H1 (cell line): Measurements from ENCODE around the gene IL6ST. TPM values are rescaled to one million over a fixed set of nuclear protein-coding genes. Genes with fewer than 3 reads are reported as not detected.

Source experiments
- CTCF ChIA-PET: fragments of 300-600 bp; sonication (Branson Sonifier 250); formaldehyde crosslinking; loops from one replicate; lab custom pipeline; 2021; ENCODE audit not compliant: partially characterized antibody; lab: Charles Lee
- POLR2A ChIA-PET: fragments of 300-600 bp; sonication (Branson Sonifier 250); formaldehyde crosslinking; loops from one replicate; lab custom pipeline; 2021; ENCODE audit warnings: inconsistent platforms; ENCODE audit not compliant: partially characterized antibody; lab: Charles Lee
- DNase-seq, 2 experiments: peaks; one replicate each; pipeline versions ENCODE4 v3.0.0 to v3.0.0-alpha.2; 2010 to 2022; ENCODE audit warnings: low spot score in 2 of 2, low read depth in 1 of 2, mixed read lengths in 1 of 2
- FAIRE-seq: peaks from 2 replicates; lab custom pipeline; 2011; peaks lifted over from hg19 to GRCh38; lab: Jason Lieb, UNC
- H2AFZ ChIP-seq: 2 replicates; pipeline ENCODE4 v1.8.1; 2012; ENCODE audit warnings: low read length, inconsistent platforms
- H2AK5ac ChIP-seq: 2 replicates; pipeline ENCODE4 v1.6.1; 2013; ENCODE audit warnings: low read depth, low read length
- H2BK120ac ChIP-seq: replicated peaks from 2 replicates; pipeline ENCODE3; 2013; ENCODE audit warnings: low read depth, low read length, inconsistent platforms
- H2BK12ac ChIP-seq: 2 replicates; pipeline ENCODE4 v1.6.1; 2013; ENCODE audit warnings: low read depth, low read length
- H2BK15ac ChIP-seq: 2 replicates; pipeline ENCODE4 v1.6.1; 2013; ENCODE audit warnings: low read length
- H2BK20ac ChIP-seq: 2 replicates; pipeline ENCODE4 v1.6.1; 2013; ENCODE audit warnings: low read length
- H2BK5ac ChIP-seq: 2 replicates; pipeline ENCODE4 v1.6.1; 2013; ENCODE audit warnings: low read depth, low read length
- H3K14ac ChIP-seq: 2 replicates; pipeline ENCODE4 v1.6.1; 2013; ENCODE audit warnings: inconsistent platforms; ENCODE audit not compliant: insufficient read length
- H3K18ac ChIP-seq: 2 replicates; pipeline ENCODE4 v1.6.1; 2013; ENCODE audit warnings: low read length; ENCODE audit errors: extremely low read depth
- H3K23ac ChIP-seq: 2 replicates; pipeline ENCODE4 v1.6.1; 2013; ENCODE audit warnings: inconsistent platforms; ENCODE audit not compliant: insufficient read length
- H3K23me2 ChIP-seq: 2 replicates; pipeline ENCODE4 v1.6.1; 2013; ENCODE audit warnings: low read depth, low read length
- H3K27ac ChIP-seq: 2 replicates; pipeline ENCODE4 v1.6.1; 2011; ENCODE audit warnings: low read depth, low read length, inconsistent platforms
- H3K27me3 ChIP-seq, 4 experiments: replicated peaks in 1 of 4; 1 replicate in 1 of 4; 2 replicates in 3 of 4; pipeline versions ENCODE4 v1.6.1 to v1.8.1; 2011 to 2013; ENCODE audit warnings: low read length in 3 of 4, mild to moderate bottlenecking in 3 of 4, inconsistent platforms in 2 of 4, mixed read lengths in 2 of 4, moderate library complexity in 1 of 4; ENCODE audit not compliant: control insufficient read depth in 3 of 4, insufficient read depth in 3 of 4; ENCODE audit errors: extremely low read depth in 1 of 4
- H3K36me3 ChIP-seq, 4 experiments: 2 replicates each; pipeline versions ENCODE4 v1.6.1 to v1.8.1; 2011 to 2013; ENCODE audit warnings: mild to moderate bottlenecking in 4 of 4, low read length in 3 of 4, moderate library complexity in 2 of 4, control low read depth in 1 of 4, inconsistent platforms in 1 of 4; ENCODE audit not compliant: insufficient read depth in 4 of 4, control insufficient read depth in 2 of 4
- H3K4ac ChIP-seq: replicated peaks from 2 replicates; pipeline ENCODE3; 2013; ENCODE audit warnings: low read length, low read depth, mixed read lengths, inconsistent platforms; ENCODE audit not compliant: insufficient read length
- H3K4me1 ChIP-seq, 4 experiments: replicated peaks in 1 of 4; 1 replicate in 1 of 4; 2 replicates in 3 of 4; pipeline versions ENCODE4 v1.6.1 to v1.8.1; 2011 to 2013; ENCODE audit warnings: low read length in 3 of 4, inconsistent platforms in 2 of 4, mixed read lengths in 1 of 4; ENCODE audit not compliant: insufficient read depth in 4 of 4, control insufficient read depth in 3 of 4
- H3K4me2 ChIP-seq, 2 experiments: 2 replicates each; pipeline versions ENCODE4 v1.6.1 to v1.8.1; 2011 to 2013; ENCODE audit warnings: low read depth in 2 of 2, low read length in 2 of 2, control low read depth in 1 of 2, inconsistent platforms in 1 of 2, mild to moderate bottlenecking in 1 of 2; ENCODE audit not compliant: insufficient read depth in 1 of 2
- H3K4me3 ChIP-seq, 4 experiments: fragments of 200-600, 300-600 bp in 1 of 4; sonication (generic), shearing (Covaris generic), sonication (Bioruptor Twin) in 1 of 4; 2 replicates each; pipeline versions ENCODE4 v1.5.1 to v1.8.1; 2011 to 2016; ENCODE audit warnings: low read length in 4 of 4, low read depth in 3 of 4, control low read depth in 2 of 4, inconsistent platforms in 2 of 4, mild to moderate bottlenecking in 2 of 4, mixed read lengths in 1 of 4, moderate library complexity in 1 of 4; ENCODE audit not compliant: insufficient read depth in 2 of 4; ENCODE audit errors: extremely low read depth in 1 of 4
- H3K56ac ChIP-seq: replicated peaks from 2 replicates; pipeline ENCODE3; 2013; ENCODE audit warnings: low read depth, mild to moderate bottlenecking, mixed read lengths, low read length, inconsistent platforms; ENCODE audit not compliant: insufficient read length
- H3K79me1 ChIP-seq: 2 replicates; pipeline ENCODE4 v1.6.1; 2013; ENCODE audit warnings: low read depth, low read length, control low read depth
- H3K79me2 ChIP-seq, 2 experiments: 2 replicates each; pipeline versions ENCODE4 v1.6.1 to v1.8.1; 2012 to 2013; ENCODE audit warnings: low read length in 2 of 2, mild to moderate bottlenecking in 2 of 2, inconsistent platforms in 1 of 2; ENCODE audit not compliant: insufficient read depth in 2 of 2, control insufficient read depth in 1 of 2
- H3K9ac ChIP-seq, 4 experiments: replicated peaks in 1 of 4; 1 replicate in 1 of 4; 2 replicates in 3 of 4; pipeline versions ENCODE4 v1.6.1 to v1.8.1; 2011 to 2013; ENCODE audit warnings: low read depth in 3 of 4, low read length in 3 of 4, control low read depth in 2 of 4, mild to moderate bottlenecking in 2 of 4, moderate library complexity in 2 of 4, inconsistent platforms in 1 of 4; ENCODE audit errors: extremely low read depth in 1 of 4
- H3K9me3 ChIP-seq, 2 experiments: 2 replicates each; pipeline versions ENCODE4 v1.6.1 to v1.8.1; 2012 to 2013; ENCODE audit warnings: mild to moderate bottlenecking in 2 of 2, moderate library complexity in 2 of 2, control low read depth in 1 of 2, inconsistent platforms in 1 of 2, low read depth in 1 of 2, low read length in 1 of 2, mixed read lengths in 1 of 2; ENCODE audit not compliant: insufficient read depth in 2 of 2
- H4K20me1 ChIP-seq, 2 experiments: replicated peaks in 1 of 2; 2 replicates each; pipeline versions ENCODE3 to v1.8.1; 2011 to 2013; ENCODE audit warnings: inconsistent platforms in 2 of 2, low read length in 2 of 2, mild to moderate bottlenecking in 1 of 2; ENCODE audit not compliant: insufficient read depth in 2 of 2, control insufficient read depth in 1 of 2
- H4K5ac ChIP-seq: 2 replicates; pipeline ENCODE4 v1.6.1; 2013; ENCODE audit warnings: low read length, low read depth, mixed read lengths, inconsistent platforms; ENCODE audit not compliant: insufficient read length
- H4K8ac ChIP-seq: 2 replicates; pipeline ENCODE4 v1.8.0; 2013; ENCODE audit warnings: mild to moderate bottlenecking, moderate library complexity, low read length, inconsistent platforms; ENCODE audit not compliant: insufficient read depth; ENCODE audit errors: extremely low read depth
- H4K91ac ChIP-seq: replicated peaks from 2 replicates; pipeline ENCODE3; 2013; ENCODE audit warnings: low read length, mixed read lengths, inconsistent platforms; ENCODE audit not compliant: insufficient read length
- CBX8 ChIP-seq: fragments of 300-800, 300-1000 bp; sonication (generic); IDR thresholded peaks from 2 replicates; pipeline ENCODE4 v1.7.1; 2016; ENCODE audit warnings: low read depth, low read length, borderline replicate concordance
- EZH2 ChIP-seq: fragments of 200-600 bp; sonication (generic); IDR thresholded peaks from 2 replicates; pipeline ENCODE4 v1.7.1; 2012; ENCODE audit warnings: low read depth, mild to moderate bottlenecking, moderate library complexity, low read length, inconsistent platforms; ENCODE audit not compliant: severe bottlenecking
- MAFK ChIP-seq: IDR thresholded peaks from 2 replicates; pipeline ENCODE4 v1.6.1; 2012; ENCODE audit warnings: low read depth, mild to moderate bottlenecking, improper control_type of control experiment, low read length
- POLR2A ChIP-seq, 2 experiments: IDR thresholded peaks; 1 replicate in 1 of 2; 2 replicates in 1 of 2; pipeline ENCODE4 v1.6.1; 2011; ENCODE audit warnings: low read depth in 2 of 2, low read length in 2 of 2, mild to moderate bottlenecking in 2 of 2; ENCODE audit errors: control extremely low read depth in 1 of 2
- WGBS, 2 experiments: shearing (Covaris generic) in 1 of 2; methylation state at CpG; one replicate each; pipeline versions ENCODE4 v1.1.6 to v1.1.7; 2013 to 2015; ENCODE audit warnings: low lambda C conversion rate in 2 of 2, mixed read lengths in 2 of 2, inconsistent platforms in 1 of 2, low coverage in 1 of 2, missing lambda C conversion rate in 1 of 2; ENCODE audit not compliant: insufficient replicate concordance in 2 of 2, insufficient coverage in 1 of 2, insufficient read length in 1 of 2; ENCODE audit errors: extremely low coverage in 1 of 2, missing lambda C conversion rate in 1 of 2; 5-methylcytosine and 5-hydroxymethylcytosine counted together
- polyA plus RNA-seq, 7 experiments: library from polyadenylated mRNA; depleted of rRNA in 3 of 7; stranded (reverse) in 5 of 7; unstranded in 2 of 7; fragments of >200 nt in 5 of 7; fragments of 200-250 nt in 2 of 7; gene quantifications; 1 replicate in 5 of 7; 2 replicates in 1 of 7; 4 replicates in 1 of 7; pipeline versions ENCODE4 v1.2.1 to v1.2.3, GENCODE V29; 2011 to 2013; ENCODE audit warnings: missing spikeins in 2 of 7, mixed read lengths in 2 of 7
- total RNA-seq: library from RNA; stranded (reverse); fragmentation: NEBNext Ultra II Directional; extraction: Animal tissue kit (Norgen Biotek cat#: 25700); gene quantifications from 2 replicates; pipeline ENCODE4 v1.2.1, GENCODE V29; 2021
- TF ChIP-seq, protein P1 (sequence below): IDR thresholded peaks from 2 replicates; pipeline ENCODE4 v1.6.1; 2011; ENCODE audit warnings: low read depth, mild to moderate bottlenecking, low read length; ENCODE audit not compliant: insufficient read depth

The IL6ST gene
- total and polyA plus RNA-seq, 2 of the 8 experiments (the other 6 are each of a cell fraction or from before 2014, with no cell fraction given), result 1.4 to 11.1 TPM

DNA sequence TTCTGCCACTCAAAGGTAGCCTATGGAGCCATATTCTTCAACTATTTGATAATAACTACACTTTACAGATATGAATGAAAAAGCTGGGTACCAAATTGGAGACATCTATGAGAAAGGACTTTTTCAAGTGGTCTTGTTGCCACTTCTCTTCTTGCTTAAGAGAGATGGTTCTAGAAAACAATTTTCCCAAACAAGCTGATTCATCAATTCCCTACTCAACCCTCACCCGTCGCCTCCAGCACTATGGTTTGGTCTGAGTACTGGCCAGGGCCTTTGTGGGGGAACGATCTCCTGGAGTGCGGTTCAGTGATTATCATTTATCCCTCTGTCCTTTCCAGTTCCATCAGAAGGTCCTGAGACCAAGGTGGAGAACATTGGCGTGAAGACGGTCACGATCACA is 86.8 kb downstream of the IL6ST start:
- ChIA-PET POLR2A (no interaction called here), CTCF (interaction anchor here (0.9 to 1.7 kb wide), 3 partner anchors 9 to 28 kb away, joined by 3 read pairs; no protein-coding TSS in a partner anchor)
- DNase-seq (no peak), FAIRE-seq (no peak)
- H3K9me3 ChIP-seq, result no peaks in the 10 kb centered on the region
- H3K4me1 ChIP-seq, result no peaks in the 10 kb centered on the region
- H3K18ac ChIP-seq, result no peak overlapping the region
- no peak overlapping the region for H2BK5ac ChIP-seq
- TF ChIP-seq CBX8 (no peak), EZH2 (no peak), POLR2A (IDR thresholded peaks at IDR 0.05; ENCODE audit: control extremely low read depth in 1 of 2, low read depth in 2 of 2, low read length in 2 of 2) (no peak), MAFK (no peak)
- TF ChIP-seq, protein P1, sequence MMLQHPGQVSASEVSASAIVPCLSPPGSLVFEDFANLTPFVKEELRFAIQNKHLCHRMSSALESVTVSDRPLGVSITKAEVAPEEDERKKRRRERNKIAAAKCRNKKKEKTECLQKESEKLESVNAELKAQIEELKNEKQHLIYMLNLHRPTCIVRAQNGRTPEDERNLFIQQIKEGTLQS, result no peak
- no peak overlapping the region for H3K23ac ChIP-seq
- no peaks in the 10 kb centered on the region; a peak in 1 of 7 replicates for H3K27me3 ChIP-seq
- no peak overlapping the region for H2BK15ac ChIP-seq
- no peak overlapping the region for H4K91ac ChIP-seq
- H3K4me2 ChIP-seq, result no peak overlapping the region
- H3K27ac ChIP-seq, result no peak overlapping the region
- H3K79me2 ChIP-seq, result no peaks in the 10 kb centered on the region
- H3K56ac ChIP-seq, result no peak overlapping the region
- no peak overlapping the region for H3K4ac ChIP-seq
- H2BK120ac ChIP-seq, result no peak overlapping the region
- no peak overlapping the region for H2BK12ac ChIP-seq
- no peaks in the 10 kb centered on the region for H4K20me1 ChIP-seq
- no peak overlapping the region for H4K5ac ChIP-seq
- no peak overlapping the region for H3K9ac ChIP-seq
- H3K14ac ChIP-seq, result no peak overlapping the region
- no peak overlapping the region for H2AK5ac ChIP-seq
- no peaks in the 10 kb centered on the region for H3K36me3 ChIP-seq
- no peaks in the 10 kb centered on the region for H3K23me2 ChIP-seq
- no peak overlapping the region for H2AFZ ChIP-seq
- H3K4me3 ChIP-seq, result no peak overlapping the region
- WGBS, 2 experiments, result 96% methylated on average over 7 of the region's 7 CpGs; no CpG with 5 or more reads in 1 of the 2 experiments
- no peak overlapping the region for H2BK20ac ChIP-seq
- H4K8ac ChIP-seq, result no peak overlapping the region
- H3K79me1 ChIP-seq, result no peaks in the 10 kb centered on the region
